Adrenal gland (tissue), 12 donors: ENCODE data around the gene ACSF3. TPM values are rescaled to one million over a fixed set of nuclear protein-coding genes. Genes with fewer than 3 reads are reported as not detected.

Source experiments
- DNase-seq, 7 donors: peaks; one replicate each; pipeline ENCODE4 v3.0.0-alpha.2; 2019 to 2020
- H3K27ac ChIP-seq, 5 donors: fragments of 200-600 bp; sonication (generic) in 4 of 5; 1 replicate in 3 of 5; 2 replicates in 2 of 5; pipeline versions ENCODE4 v1.5.1 to v1.8.0; 2016 to 2020; ENCODE audit warnings: mild to moderate bottlenecking in 1 of 5
- H3K27me3 ChIP-seq: fragments of 200-600 bp; 2 replicates; pipeline ENCODE4 v1.8.0; 2021
- H3K36me3 ChIP-seq, 2 donors: fragments of 200-600 bp; replicated peaks in 1 of 2; 1 replicate in 1 of 2; 2 replicates in 1 of 2; pipeline versions ENCODE4 v1.5.1 to v1.8.0; 2018 to 2022
- H3K4me1 ChIP-seq, 2 donors: fragments of 200-600 bp; replicated peaks in 1 of 2; 1 replicate in 1 of 2; 2 replicates in 1 of 2; pipeline versions ENCODE4 v1.5.1 to v1.8.0; 2018 to 2021
- H3K4me3 ChIP-seq, 4 donors: fragments of 200-600 bp; sonication (generic) in 3 of 4; one replicate each; pipeline ENCODE4 v1.5.1; 2016 to 2018
- H3K9me3 ChIP-seq, 3 donors: fragments of 200-600 bp; sonication (generic) in 1 of 3; replicated peaks in 1 of 3; 1 replicate in 2 of 3; 2 replicates in 1 of 3; pipeline versions ENCODE4 v1.5.1 to v1.8.0; 2016 to 2021
- CTCF ChIP-seq, 6 experiments: fragments of 450-650 bp in 4 of 6; fragments of 200-600 bp in 2 of 6; sonication (generic) in 1 of 6; IDR thresholded peaks; 1 replicate in 5 of 6; 2 replicates in 1 of 6; pipeline versions ENCODE4 v1.5.1 to v1.8.0; 2016 to 2021; ENCODE audit warnings: antibody characterized with exemption in 6 of 6, mild to moderate bottlenecking in 2 of 6, moderate library complexity in 1 of 6
- POLR2A ChIP-seq, 2 donors: fragments of 450-650 bp; IDR thresholded peaks; one replicate each; pipeline ENCODE4 v1.6.1; 2017; ENCODE audit warnings: antibody characterized with exemption in 2 of 2, mild to moderate bottlenecking in 2 of 2, moderate library complexity in 1 of 2
- WGBS, 4 donors: extraction: QIAGEN DNeasy Blood & Tissue Kit in 2 of 4; methylation state at CpG; one replicate each; pipeline versions ENCODE4 v1.1.5 to v1.1.7; 2013 to 2017; 5-methylcytosine and 5-hydroxymethylcytosine counted together
- intact Hi-C, 2 donors: fragments of 100-400 bp; cut with DNase I; formaldehyde crosslinking; loops; one replicate each; pipeline versions ENCODE4 v1.14.1 to v1.15.0; 2022 to 2023
- polyA plus RNA-seq, 3 donors: library from polyadenylated mRNA; stranded (reverse); fragments of 200-250 nt in 2 of 3; fragments of 350-450 nt in 1 of 3; fragmentation: Illumina TruSeq in 1 of 3; extraction: RNeasy Lipid Tissue Mini Kit (QIAGEN cat#74804) in 1 of 3; gene quantifications; one replicate each; pipeline ENCODE4 v1.2.3, GENCODE V29; 2013 to 2014
- total RNA-seq, 9 donors: library from RNA; depleted of rRNA in 4 of 9; stranded (reverse); fragments of >200 nt in 4 of 9; fragments of 120-200 nt in 1 of 9; fragmentation: NEBNext Ultra II Directional in 1 of 9; extraction: Animal tissue kit (Norgen Biotek cat#: 25700) in 1 of 9; gene quantifications; one replicate each; pipeline versions ENCODE4 v1.1.0 to v1.2.4, GENCODE V29; 2013 to 2023
- donor health status: healthy with polysubstance abuse.
- donor health status: Bipolar disorder and iron deficiency.
- donor health status: DM: yes; HTN: yes; CAD: no.
- donor health status: DM: no; HTN: no; CAD: no.
- donor health status: DM: no; HTN: no; CAD: no.
- donor health status: DM: yes; HTN: yes; CAD: no.

Gene ACSF3
- total and polyA plus RNA-seq, 12 donors, result 32.4 to 90.3 (median 57.0) TPM

GRCh38 chr16:89168381-89169189 lies 74.9 kb downstream of the ACSF3 start:
- H3K36me3 ChIP-seq, result no peaks in the 10 kb centered on the region
- WGBS, 4 donors, result 52 to 68% (median 64%) methylated on average over 11 to 23 of the region's 23 CpGs
- TF ChIP-seq POLR2A (IDR thresholded peaks at IDR 0.05) (no peak), CTCF (IDR thresholded peaks at IDR 0.05) (no peak)
- peaks cover 6 to 14% of the 10 kb centered on the region in 2 donors for H3K4me1 ChIP-seq
- no peak overlapping the region for H3K4me3 ChIP-seq
- intact Hi-C loops, result loop anchor here (2.0 to 10.0 kb wide), 6 partner anchors 74 to 431 kb away; partner anchors contain the start of gene ACSF3 (in 1 of the 2)
- H3K27me3 ChIP-seq, result peaks cover 9% of the 10 kb centered on the region
- DNase-seq, result no peak
- H3K9me3 ChIP-seq, result no peaks in the 10 kb centered on the region
- no peak overlapping the region for H3K27ac ChIP-seq

DNA sequence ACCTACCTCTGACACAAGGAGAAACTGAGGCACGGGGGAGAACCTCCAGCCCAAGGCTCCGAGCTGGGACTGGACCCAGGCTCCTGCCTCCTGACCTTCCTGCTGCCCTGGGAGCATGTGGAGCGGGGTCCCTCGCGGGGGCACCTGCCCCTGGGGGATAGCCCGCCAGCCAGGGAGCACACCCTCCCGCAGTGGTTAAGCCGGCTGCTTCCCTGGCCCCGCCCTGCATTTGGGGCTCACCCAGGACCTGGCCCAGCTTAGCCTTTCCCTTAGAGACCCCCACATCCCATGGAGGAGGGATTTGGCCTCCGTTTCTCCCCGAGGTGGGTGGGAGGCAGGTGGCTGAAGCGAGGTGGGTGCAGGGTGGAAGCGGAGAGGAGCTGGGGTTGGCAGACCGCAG lies 76.1 kb downstream of the ACSF3 start:
- peaks cover 6 to 14% of the 10 kb centered on the region in 2 donors for H3K4me1 ChIP-seq
- H3K27me3 ChIP-seq, result peaks cover 9% of the 10 kb centered on the region

GRCh38 chr16:89170346-89171215 lies 76.9 kb downstream of the ACSF3 start:
- TF ChIP-seq POLR2A (IDR thresholded peaks at IDR 0.05) (no peak), CTCF (IDR thresholded peaks at IDR 0.05) (no peak)
- DNase-seq, result peak in 2 of 7 donors; percentile 37 to 41
- intact Hi-C loops, result no loop called here

More for the DNA sequence above, 76.1 kb downstream of the ACSF3 start:
- Histone ChIP-seq H3K36me3 (no peaks in the 10 kb centered on the region), H3K9me3 (no peaks in the 10 kb centered on the region), H3K27ac (no peak overlapping the region), H3K4me3 (no peak overlapping the region)
- DNase-seq, result peak in 1 of 7 donors; percentile 23
- TF ChIP-seq CTCF (IDR thresholded peaks at IDR 0.05) (no peak), POLR2A (IDR thresholded peaks at IDR 0.05) (no peak)
- WGBS, 4 donors, result 68 to 80% (median 74%) methylated on average over 9 to 14 of the region's 14 CpGs
- intact Hi-C loops, result loop anchor here (2.0 to 10.0 kb wide), 6 partner anchors 75 to 432 kb away; partner anchors contain the start of gene ACSF3 (in 1 of the 2)

More at GRCh38 chr16:89170346-89171215, 76.9 kb downstream of the ACSF3 start:
- Histone ChIP-seq H3K4me3 (peak overlapping the region in 1 of 4 donors; percentile 28), H3K36me3 (no peaks in the 10 kb centered on the region), H3K27me3 (peaks cover 9% of the 10 kb centered on the region), H3K4me1 (peaks cover 6 to 14% of the 10 kb centered on the region in 2 donors), H3K9me3 (no peaks in the 10 kb centered on the region), H3K27ac (no peak overlapping the region)
- whole genome bisulfite sequencing, 4 donors, result 5 to 13% (median 12%) methylated on average over 21 to 34 of the region's 34 CpGs
